ENCODE results near the gene PNPLA5. TPM values are rescaled to one million over a fixed set of nuclear protein-coding genes. Genes with fewer than 3 reads are reported as not detected.

The PNPLA5 gene
- total RNA-seq, 1 experiment from 2014 or later, result not detected

DNA sequence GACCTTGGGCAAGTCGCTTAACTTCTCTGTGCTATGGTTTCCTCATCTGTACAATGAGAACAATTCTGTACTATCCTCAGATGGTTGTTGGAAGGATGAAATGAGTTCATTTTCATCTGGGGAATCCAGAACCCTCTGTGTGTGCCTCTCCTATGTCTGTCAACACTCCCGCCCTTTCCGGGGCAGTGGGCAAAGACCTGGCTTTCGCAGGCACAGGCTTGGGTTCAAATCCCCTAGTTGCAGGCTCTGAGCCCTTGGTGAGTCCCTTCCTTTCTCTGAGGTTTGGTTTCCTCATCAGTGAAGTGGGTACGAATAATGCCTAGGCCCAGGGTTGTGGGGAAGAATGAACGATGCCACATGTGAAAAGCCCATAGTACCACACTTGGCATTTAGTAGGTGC lies 6.0 kb downstream of the PNPLA5 start:
- H3K36me3 ChIP-seq (ENCODE audit: control insufficient read depth, insufficient read depth, low read length), result no peaks in the 10 kb centered on the region
- no peak for TF ChIP-seq SIN3A (IDR thresholded peaks at IDR 0.05; ENCODE audit: borderline replicate concordance, insufficient read depth, low read depth, low read length)
- TF ChIP-seq REST (IDR thresholded peaks at IDR 0.05; ENCODE audit: insufficient read depth in 1 of 2, low read depth in 2 of 2, low read length in 1 of 2), result no peak
- no peak for TF ChIP-seq TCF7L2 (IDR thresholded peaks at IDR 0.05; ENCODE audit: low read depth, low read length)
- no peak for TF ChIP-seq CTCF (IDR thresholded peaks at IDR 0.05)
- no peak for TF ChIP-seq POLR2AphosphoS5 (IDR thresholded peaks at IDR 0.05; ENCODE audit: low read depth, low read length)
- intact Hi-C loops (cut with micrococcal nuclease; ENCODE audit: unreplicated experiment) (no loop called here), in situ Hi-C loops (cut with HindIII; ENCODE audit: low pct_unique_long_range_greater_than_20kb, low sequenced_read_pairs) (no loop called here)
- no peaks in the 10 kb centered on the region; the same call in 1 of the 2 replicates for H3K27me3 ChIP-seq (ENCODE audit: control insufficient read depth, insufficient read depth, low read length)
- no peaks in the 10 kb centered on the region for H3K9me3 ChIP-seq (ENCODE audit: control insufficient read depth, insufficient read depth, low read depth, low read length)
- ATAC-seq (no peak), DNase-seq (ENCODE audit: low read depth, low spot score) (no peak)
- ChIA-PET CTCF (interaction anchor here (0.6 kb wide), 1 partner anchor 380 kb away, joined by 5 read pairs; no protein-coding TSS in a partner anchor), POLR2A (no interaction called here)
- H3K4me1 ChIP-seq (ENCODE audit: control insufficient read depth, insufficient read depth, low read length), result no peaks in the 10 kb centered on the region
- H3K27ac ChIP-seq (ENCODE audit: low read length), result no peak overlapping the region
- no TSS peak for BruUV-seq (replicated peaks)
- no peak overlapping the region for H3K4me3 ChIP-seq (ENCODE audit: low read depth in 2 of 2, low read length in 2 of 2)

DNA sequence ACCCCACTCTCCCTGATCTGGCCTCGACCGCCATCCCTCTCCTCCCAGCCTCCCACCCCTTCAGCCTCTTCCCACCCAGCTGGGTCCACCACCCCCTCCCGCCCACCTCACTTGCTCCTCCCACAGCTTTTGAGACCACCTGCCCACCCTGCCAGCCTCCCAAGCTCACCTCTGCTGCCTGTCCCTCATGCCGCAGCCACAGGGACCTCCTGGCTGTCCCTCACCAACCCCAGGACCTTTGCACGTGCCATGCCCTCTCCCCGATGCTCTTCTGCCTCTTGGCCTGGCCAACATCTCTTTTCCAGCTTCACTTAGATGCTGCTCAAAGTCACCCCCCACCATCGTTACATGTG lies 6.5 kb downstream of the PNPLA5 start:
- Histone ChIP-seq H3K9me3 (ENCODE audit: control insufficient read depth, insufficient read depth, low read depth, low read length) (no peaks in the 10 kb centered on the region), H3K36me3 (ENCODE audit: control insufficient read depth, insufficient read depth, low read length) (no peaks in the 10 kb centered on the region), H3K27me3 (ENCODE audit: control insufficient read depth, insufficient read depth, low read length) (no peaks in the 10 kb centered on the region), H3K4me3 (ENCODE audit: low read depth in 2 of 2, low read length in 2 of 2) (no peak overlapping the region), H3K27ac (ENCODE audit: low read length) (no peak overlapping the region), H3K4me1 (ENCODE audit: control insufficient read depth, insufficient read depth, low read length) (no peaks in the 10 kb centered on the region)
- CTCF ChIA-PET, result interaction anchor here (0.6 to 1.3 kb wide), 4 partner anchors 12 to 380 kb away, joined by 3 to 5 read pairs (median 4); no protein-coding TSS in a partner anchor
- intact Hi-C loops (cut with micrococcal nuclease; ENCODE audit: unreplicated experiment), result no loop called here
- DNase-seq (ENCODE audit: low read depth, low spot score) (no peak), ATAC-seq (no peak)
- BruUV-seq (replicated peaks), result no TSS peak
- in situ Hi-C loops (cut with HindIII; ENCODE audit: low pct_unique_long_range_greater_than_20kb, low sequenced_read_pairs), result no loop called here
- POLR2A ChIA-PET, result no interaction called here
- TF ChIP-seq CTCF (IDR thresholded peaks at IDR 0.05) (peak; percentile 64), REST (IDR thresholded peaks at IDR 0.05; ENCODE audit: insufficient read depth in 1 of 2, low read depth in 2 of 2, low read length in 1 of 2) (no peak)

All from Panc1 (cell line).